Activated T-helper 1 cell treated with anti-CD3 and anti-CD28 coated beads, Interleukin-2, amount 50 U/mL, for 16 hours (primary cell): ENCODE data around the gene DRG1.
"Not testable (repeated sequence)": the region's sequence is repeated elsewhere in the genome, so short reads cannot be mapped to it uniquely, and the experiment has no call there.

Experiments
- DNase-seq, 2 donors: peaks; one replicate each; pipeline ENCODE4 v3.0.0-alpha.2; 2020; ENCODE audit warnings: low read depth in 1 of 2, low spot score in 1 of 2

The DRG1 gene

DNA sequence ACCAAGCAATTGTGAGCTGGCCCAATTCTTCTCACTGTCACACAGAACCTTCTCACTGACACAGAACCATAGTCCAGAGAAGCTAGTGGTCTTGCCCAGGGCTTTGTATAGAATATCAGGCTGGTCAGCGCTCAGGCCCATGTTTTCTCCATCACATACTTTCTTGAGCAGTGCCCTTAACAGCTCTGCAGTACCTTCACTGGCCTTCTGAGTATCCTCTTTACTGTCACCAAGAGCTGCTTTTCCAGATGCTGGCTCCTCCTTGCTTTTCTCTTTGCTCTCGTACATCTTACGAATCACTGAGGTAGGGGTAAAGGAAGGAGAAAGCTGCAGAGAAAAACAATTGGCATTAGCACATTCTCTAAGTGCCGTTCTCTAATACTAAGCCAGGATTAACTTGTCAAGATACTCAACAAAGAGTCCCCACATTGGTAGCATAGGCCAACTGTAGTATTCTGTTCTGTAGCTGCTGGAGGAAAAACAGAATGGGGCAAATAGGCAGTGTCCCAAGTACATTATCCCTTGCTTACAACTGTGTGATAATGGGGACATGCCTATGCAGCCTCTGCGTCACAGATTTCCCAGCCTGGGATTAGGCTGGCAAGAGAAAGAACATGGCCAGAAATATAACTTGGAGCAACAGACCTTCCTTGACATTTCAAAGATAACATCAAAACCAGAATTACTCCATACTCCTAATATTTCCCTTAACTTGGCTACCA, 43.5 kb downstream of the DRG1 start:
- DNase-seq, result no peak

DNA sequence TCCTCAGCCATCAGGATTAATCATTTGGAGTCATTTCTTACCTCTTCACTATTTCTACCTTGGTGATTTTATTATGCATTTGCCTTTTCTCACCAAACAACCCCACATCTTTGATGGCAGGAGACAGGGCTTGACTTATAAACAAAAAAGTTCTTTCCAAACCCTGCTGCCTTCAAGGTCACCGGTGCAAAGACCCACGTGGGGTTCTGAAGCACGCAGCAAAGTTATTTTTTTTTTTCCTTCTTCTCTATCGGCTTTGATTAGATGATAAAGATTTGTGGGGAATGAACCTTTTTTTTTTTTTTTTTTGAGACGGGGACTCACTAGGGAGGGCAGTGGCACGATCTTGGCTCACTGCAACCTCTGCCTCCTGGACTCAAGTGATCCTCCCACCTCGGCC, 44.1 kb downstream of the DRG1 start:
- no peak for DNase-seq

DNA sequence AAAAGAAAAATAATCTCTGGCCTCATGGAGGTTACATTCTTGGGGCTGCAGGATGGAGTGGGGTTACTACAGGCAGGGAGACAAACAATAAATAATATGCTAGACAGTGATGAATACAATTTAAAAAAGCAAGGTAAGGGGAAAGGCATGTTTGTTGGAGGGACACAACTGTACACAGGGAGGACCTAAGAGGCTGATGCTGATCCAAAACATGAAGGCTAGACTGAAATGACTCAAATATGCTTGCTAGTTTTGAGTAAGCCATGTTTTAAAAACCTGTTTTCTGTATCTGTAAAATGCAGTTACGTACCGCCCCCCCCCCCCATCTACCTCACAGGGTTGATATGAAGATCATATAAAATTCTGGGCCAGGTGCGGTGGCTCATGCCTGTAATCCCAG, 46.2 kb downstream of the DRG1 start:
- DNase-seq, result no peak

DNA sequence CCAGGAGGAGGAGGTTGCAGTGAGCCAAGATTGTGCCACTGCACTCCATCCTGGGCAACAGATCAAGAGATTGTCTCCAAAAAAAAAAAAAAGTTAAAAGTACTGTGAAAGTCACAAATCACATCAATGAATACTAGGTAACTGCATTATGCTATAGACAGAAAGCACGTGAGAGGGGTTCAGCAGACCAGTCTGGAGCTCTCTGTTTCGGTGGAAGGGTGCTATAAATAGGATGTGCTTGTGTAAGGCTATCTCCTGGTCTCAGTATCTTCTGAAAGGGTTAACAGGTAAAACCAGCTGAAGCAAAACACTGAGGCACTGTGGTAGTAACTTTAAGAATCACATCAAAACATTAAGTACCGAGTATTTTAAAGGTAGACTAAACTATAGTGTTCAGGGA, 46.8 kb downstream of the DRG1 start:
- no peak for DNase-seq

DNA sequence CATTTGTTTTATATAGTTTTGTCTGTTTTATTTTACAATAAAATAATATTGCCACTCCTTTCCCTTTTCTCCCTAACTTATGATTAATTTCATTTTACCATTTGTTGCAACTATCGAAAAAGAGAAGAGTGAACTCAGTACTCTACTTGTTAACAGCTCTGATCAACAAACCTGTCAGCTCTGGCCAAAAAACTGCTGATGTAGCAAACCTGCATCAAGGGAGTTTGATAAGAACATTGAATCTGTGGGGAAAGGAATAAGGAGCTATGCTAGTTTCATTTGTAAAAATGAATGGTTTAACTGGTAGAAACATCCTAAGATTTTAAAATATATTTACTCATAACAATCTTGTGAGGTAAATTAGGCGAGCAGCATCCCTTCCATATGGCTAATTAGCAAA, 47.4 kb downstream of the DRG1 start:
- DNase-seq, result no peak

DNA sequence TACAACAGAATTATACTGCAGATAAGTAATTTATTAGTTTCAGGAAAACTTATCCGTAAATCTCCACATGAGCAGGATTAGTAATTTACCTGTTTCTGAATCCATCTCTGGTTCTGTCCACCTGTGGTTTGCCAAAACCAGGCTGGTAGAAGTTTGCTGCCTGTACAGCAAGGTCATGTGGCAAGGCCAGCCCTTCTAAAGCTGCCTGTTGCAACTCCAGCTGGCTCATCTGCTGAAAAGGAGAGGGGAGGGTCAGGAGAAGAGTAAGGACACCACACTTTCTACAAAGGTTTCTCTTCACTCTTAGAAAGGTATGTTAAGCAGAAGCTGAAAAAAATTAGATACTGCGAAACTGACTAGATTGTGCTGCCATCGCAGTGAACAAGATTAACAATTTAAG, 47.9 kb downstream of the DRG1 start:
- DNase-seq, result no peak

DNA sequence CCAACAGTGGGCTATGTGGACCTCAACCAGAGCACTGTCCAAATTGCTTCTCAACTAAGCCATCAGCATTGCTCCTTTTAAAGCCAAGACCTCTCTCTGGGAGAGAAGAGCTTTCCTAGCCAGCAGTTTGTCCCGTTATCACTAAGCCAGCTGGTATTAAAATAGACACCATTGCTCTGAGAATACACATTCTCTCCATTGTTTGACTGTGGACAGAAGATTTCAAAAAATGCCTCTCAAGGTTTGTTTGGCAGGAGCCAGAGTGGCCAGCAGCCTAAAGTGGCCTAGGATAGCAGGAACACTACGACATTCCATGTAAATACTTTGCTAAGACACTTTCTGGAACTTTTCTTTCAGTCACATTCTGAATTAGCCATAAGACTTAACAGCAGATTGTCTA, 49.0 kb downstream of the DRG1 start:
- DNase-seq, result no peak

DNA sequence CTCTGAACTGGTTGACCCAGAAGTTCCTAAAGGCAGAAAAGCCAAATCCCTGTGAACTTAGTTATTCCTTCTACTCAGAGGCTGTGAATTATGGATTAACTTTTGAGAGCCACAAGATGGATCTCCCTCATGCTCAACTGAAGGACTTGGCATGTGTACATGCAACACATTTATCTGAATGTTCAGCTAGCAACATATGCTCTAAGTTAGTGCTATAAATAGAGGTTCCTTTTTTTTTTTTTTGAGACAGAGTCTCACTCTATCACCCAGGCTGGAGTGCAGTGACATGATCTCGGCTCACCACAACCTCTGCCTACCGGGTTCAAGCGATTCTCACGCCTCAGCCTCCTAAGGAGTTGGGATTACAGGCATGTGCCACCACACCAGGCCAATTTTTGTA, 50.1 kb downstream of the DRG1 start:
- no peak for DNase-seq

DNA sequence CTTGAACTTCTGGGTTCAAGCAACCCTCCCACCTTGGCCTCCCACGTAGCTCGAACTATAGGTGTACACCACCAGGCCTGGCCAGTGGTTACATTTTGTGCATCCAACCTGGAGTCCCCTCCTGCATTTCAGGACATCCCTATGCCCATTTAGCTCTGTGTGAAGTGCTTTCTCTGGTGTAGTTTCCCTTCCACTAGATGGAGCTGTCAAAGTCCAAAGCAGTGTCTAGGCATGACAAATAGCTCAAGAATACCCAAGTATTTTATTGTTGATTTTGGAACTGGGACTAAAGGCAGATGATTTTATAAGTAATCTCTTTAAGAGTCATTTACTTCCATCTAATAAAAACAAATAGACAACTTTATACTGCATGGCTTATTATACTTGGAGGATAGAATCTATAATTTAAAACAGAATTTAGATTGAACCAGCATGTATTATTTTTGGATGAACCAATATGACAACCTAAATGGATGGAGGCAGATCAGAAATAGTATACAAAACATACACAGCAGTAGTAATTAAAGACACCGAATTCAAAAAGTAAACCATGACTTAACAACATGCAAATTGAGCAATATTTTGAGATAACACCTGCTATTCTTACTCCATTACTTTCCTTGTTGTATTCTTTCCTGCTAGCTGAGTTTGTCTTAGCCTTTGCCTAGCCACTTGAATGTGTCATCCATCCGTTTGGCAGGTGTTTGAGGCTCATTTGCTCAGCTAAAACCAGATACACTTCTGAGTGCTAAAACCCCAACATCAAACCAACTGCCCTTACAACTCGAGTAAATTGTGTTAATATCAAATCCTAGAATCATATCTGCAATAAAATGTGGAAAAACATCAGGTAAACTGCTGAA, 52.5 kb downstream of the DRG1 start:
- DNase-seq, result no peak

DNA sequence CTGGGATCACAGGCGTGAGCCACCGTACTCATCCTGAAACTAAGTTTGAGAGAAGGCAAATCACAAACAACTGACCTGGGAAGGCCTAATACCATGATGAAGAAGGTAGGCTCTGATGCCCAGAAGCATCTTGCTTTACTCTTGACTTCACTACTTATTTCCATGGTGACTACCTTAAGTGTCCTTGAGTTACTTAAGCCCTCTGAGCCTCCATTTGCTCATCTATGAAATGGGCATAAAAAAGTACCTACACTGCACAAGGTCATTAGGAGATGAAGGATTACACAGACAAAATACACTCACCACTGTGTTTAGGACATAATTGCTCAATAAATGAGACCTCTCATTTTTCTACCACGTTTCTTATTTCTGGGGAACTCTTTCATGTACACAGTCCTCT, 62.3 kb downstream of the DRG1 start:
- DNase-seq, result no peak

DNA sequence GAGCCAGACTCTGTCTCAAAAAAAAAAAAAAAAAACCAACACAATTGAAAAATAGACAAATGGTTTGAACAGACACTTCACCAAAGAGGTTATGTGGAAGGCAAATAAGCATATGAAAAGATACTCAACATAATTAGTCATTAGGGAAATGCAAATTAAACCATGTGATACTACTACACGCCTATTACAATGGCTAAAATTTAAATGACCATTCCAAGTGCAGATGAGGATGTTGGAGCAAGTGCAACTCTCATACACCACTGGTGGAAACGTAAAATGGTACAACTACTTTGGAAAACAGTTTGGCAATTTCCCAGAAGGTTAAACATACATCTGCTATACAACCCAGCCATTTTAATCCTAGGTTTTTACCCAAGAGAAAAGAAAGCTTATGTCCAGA, 65.9 kb downstream of the DRG1 start:
- DNase-seq, result no peak

DNA sequence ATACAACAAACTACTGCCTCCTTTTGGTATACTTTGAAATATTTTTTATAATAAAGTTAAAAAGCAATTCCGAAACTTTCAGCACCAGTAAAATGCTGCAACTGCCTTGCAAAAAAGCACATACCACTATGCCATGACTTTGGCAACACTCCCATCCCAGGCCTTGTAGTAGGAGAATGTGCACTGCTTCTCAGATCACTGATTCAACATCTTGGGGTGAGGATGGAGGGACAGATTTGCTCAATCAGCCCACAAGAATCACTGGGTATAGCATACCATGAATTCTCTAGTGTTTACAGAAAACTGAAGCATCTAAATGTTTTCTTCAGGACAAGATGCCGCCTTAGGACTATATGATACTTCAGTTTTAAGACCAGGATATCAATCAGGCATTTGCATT, 75.3 kb downstream of the DRG1 start:
- DNase-seq, result no peak

DNA sequence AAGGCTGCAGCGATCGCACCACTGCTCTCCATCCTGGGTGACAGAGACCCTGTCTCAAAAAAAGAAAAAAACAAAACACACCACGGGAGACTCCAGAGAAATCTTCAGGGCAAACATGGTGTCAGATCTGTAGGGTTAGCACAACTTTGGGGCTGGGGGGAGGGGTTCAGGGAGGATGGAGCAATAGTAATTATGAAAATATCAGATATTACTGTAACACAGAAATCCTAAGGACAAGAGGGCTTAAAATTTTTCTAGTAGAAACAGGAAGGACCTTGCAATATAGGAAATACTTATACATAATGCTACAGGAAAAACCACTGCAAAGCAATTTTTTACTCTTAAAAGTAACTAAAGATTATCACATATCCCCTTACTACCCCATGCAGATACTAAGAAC, 76.4 kb downstream of the DRG1 start:
- no peak for DNase-seq

DNA sequence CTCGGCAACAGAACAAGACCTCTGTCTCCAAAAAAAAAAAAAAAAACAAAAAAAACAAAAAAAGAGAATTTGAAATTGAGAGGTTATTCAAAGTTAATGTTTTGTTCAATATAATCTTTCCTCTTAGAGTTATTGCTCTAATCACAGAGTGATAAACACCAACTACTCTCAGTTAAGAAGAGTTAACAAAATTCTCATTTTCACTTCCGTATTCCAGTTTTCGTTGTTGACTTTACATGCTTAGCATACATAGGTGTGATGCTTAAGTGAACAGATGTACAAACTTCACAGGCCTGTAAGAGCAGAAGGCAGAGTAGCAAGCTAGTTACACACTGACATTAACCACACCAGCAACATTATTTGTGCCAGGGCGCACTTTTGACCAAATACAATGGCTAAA, 77.9 kb downstream of the DRG1 start:
- DNase-seq, result no peak

DNA sequence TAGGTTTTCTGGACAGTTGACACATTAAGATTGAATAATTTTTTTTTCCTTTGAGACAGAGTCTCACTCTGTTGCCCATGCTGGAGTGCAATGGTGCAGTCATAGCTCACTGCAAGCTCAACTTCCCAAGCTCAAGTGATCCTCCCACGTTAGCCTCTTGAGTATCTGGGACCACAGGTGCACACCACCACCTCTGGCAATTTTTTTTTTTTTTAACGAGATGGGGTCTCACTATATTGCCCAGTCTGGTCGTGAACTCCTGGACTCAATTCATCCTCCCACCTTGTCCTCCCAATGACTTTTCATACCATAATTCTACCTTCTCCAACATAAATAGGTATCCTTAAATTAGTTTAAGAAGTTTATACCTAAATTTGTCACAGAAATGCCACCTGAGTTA, 81.7 kb downstream of the DRG1 start:
- DNase-seq, result no peak

DNA sequence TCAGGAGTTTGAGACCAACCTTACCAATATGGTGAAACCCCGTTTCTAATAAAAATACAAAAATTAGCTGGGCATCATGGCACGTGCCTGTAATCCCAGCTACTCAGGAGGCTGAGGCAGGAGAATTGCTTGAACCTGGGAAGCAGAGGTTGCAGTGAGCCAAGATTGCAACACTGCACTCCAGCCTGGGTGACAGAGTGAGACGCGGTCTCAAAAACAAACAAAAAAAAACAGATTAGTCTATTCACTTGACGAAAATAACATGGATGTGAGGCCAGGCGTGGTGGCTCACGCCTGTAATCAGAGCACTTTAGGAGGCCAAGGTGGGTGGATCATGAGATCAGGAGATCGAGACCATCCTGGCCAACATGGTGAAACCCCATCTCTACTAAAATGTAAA, 83.1 kb downstream of the DRG1 start:
- DNase-seq, result not testable (repeated sequence)
